OCI-LY1 (cell line): Measurements from ENCODE around the gene ZMYND19.

Experiments
- H2AFZ ChIP-seq: fragments of 200-600 bp; sonication (generic), shearing (Covaris generic); 2 replicates; pipeline ENCODE4 v1.6.0; 2014; ENCODE audit warnings: antibody characterized with exemption, mild to moderate bottlenecking, low read length
- H3F3A ChIP-seq: fragments of 200-600 bp; sonication (generic), shearing (Covaris generic); 2 replicates; pipeline ENCODE4 v1.6.0; 2014; ENCODE audit warnings: mild to moderate bottlenecking, antibody characterized with exemption, low read length, moderate library complexity; ENCODE audit not compliant: insufficient read depth
- H3K27ac ChIP-seq: fragments of 200-600 bp; sonication (generic); 2 replicates; pipeline ENCODE4 v1.5.1; 2014; ENCODE audit warnings: low read length, mixed run types, mild to moderate bottlenecking, low read depth; ENCODE audit not compliant: poor library complexity, severe bottlenecking
- H3K27me3 ChIP-seq: fragments of 200-600 bp; sonication (generic); 2 replicates; pipeline ENCODE4 v1.6.0; 2014; ENCODE audit warnings: antibody characterized with exemption, mild to moderate bottlenecking, low read length, moderate library complexity; ENCODE audit not compliant: insufficient read depth
- H3K36me3 ChIP-seq: fragments of 200-600 bp; sonication (generic); 2 replicates; pipeline ENCODE4 v1.6.1; 2014; ENCODE audit warnings: mild to moderate bottlenecking, antibody characterized with exemption, low read length, moderate library complexity, mixed read lengths; ENCODE audit not compliant: insufficient read depth
- H3K4me1 ChIP-seq: fragments of 200-600 bp; sonication (generic); 2 replicates; pipeline ENCODE4 v1.5.1; 2014; ENCODE audit warnings: mild to moderate bottlenecking, low read length, moderate library complexity; ENCODE audit not compliant: insufficient read depth, severe bottlenecking
- H3K4me2 ChIP-seq: fragments of 200-600 bp; sonication (generic), shearing (Covaris generic); 2 replicates; pipeline ENCODE4 v1.6.1; 2014; ENCODE audit warnings: low read length
- H3K4me3 ChIP-seq: fragments of 200-600 bp; sonication (generic); 2 replicates; pipeline ENCODE4 v1.5.1; 2014; ENCODE audit warnings: low read length, low read depth, mild to moderate bottlenecking, mixed read lengths; ENCODE audit not compliant: poor library complexity, severe bottlenecking
- H3K79me2 ChIP-seq: fragments of 200-600 bp; shearing (Covaris generic); 2 replicates; pipeline ENCODE4 v1.6.1; 2016; ENCODE audit warnings: mixed run types, low read length, mixed read lengths; ENCODE audit not compliant: insufficient read depth
- H3K9ac ChIP-seq: fragments of 200-600 bp; sonication (generic), shearing (Covaris generic); 2 replicates; pipeline ENCODE4 v1.6.1; 2014; ENCODE audit warnings: mild to moderate bottlenecking, low read length, mixed read lengths
- H3K9me2 ChIP-seq: fragments of 200-600 bp; sonication (generic), shearing (Covaris generic); 2 replicates; pipeline ENCODE4 v1.6.1; 2014; ENCODE audit warnings: low read depth, mild to moderate bottlenecking, low read length, mixed read lengths
- H3K9me3 ChIP-seq: fragments of 200-600 bp; shearing (Covaris generic); 2 replicates; pipeline ENCODE4 v1.6.1; 2014; ENCODE audit warnings: low read length, mixed read lengths
- H4K20me1 ChIP-seq: fragments of 200-600 bp; sonication (generic), shearing (Covaris generic); 2 replicates; pipeline ENCODE4 v1.6.0; 2016; ENCODE audit warnings: mild to moderate bottlenecking, low read length; ENCODE audit not compliant: insufficient read depth
- CTCF ChIP-seq: fragments of 200-600 bp; sonication (generic), shearing (Covaris generic); IDR thresholded peaks from 2 replicates; pipeline ENCODE4 v1.5.1; 2017; ENCODE audit warnings: mild to moderate bottlenecking, antibody characterized with exemption, low read length, moderate library complexity, mixed read lengths
- EZH2 ChIP-seq: fragments of 200-600 bp; sonication (generic), shearing (Covaris generic); IDR thresholded peaks from 2 replicates; pipeline ENCODE4 v1.8.0; 2017; ENCODE audit warnings: borderline replicate concordance, mixed run types, mild to moderate bottlenecking, antibody characterized with exemption, low read length, moderate library complexity, mixed read lengths

ZMYND19 gene

DNA sequence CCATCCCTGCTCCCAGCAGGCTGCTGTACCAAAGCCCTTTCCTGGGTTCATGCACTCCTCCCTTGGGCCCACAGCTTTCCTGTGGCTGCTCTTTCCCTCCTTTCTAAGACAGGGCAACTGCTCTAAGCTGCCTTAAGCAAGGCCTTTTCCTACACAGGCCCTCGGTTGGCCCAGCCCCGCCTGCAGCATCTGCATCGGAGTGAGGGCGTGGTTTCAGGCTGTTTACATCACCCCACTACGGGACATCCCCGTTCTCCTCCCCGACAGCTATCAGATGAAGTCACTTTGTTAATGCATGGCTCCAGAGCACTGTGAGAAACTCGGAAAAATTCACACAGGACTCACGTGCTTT is 15.0 kb downstream of the ZMYND19 start:
- Histone ChIP-seq H3K36me3 (peaks cover 41% of the 10 kb centered on the region), H3F3A (no peaks in the 10 kb centered on the region), H3K9me3 (no peaks in the 10 kb centered on the region), H3K79me2 (peaks cover 15% of the 10 kb centered on the region), H3K27me3 (no peaks in the 10 kb centered on the region), H3K9ac (no peak overlapping the region; the same call in 1 of the 2 replicates), H3K4me2 (peak overlapping the region; percentile 95; the same call in 1 of the 2 replicates), H3K9me2 (no peaks in the 10 kb centered on the region), H3K4me3 (no peak overlapping the region), H2AFZ (no peak overlapping the region), H4K20me1 (no peaks in the 10 kb centered on the region), H3K27ac (peak overlapping the region; percentile 79), H3K4me1 (peaks cover 43% of the 10 kb centered on the region)
- TF ChIP-seq EZH2 (no peak), CTCF (no peak)

DNA sequence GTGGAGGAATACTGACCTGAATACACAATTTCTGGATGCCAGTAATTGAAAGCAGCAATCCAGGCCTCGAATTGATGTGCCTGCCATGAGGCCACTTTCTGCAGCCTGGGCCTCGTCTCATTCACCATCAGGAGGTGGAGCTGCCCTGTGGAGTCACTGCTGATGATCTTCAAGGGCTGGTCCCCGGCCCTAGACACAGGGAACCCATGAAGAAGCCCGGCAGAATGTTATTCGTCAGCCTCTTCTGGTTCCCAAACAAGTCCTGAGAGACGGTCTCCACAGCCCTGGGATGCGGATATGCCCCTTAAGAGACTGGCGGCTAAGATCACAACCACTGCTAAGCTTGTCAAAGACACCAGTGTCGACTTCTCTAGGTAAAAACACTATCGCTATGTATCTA is 16.1 kb downstream of the ZMYND19 start:
- H2AFZ ChIP-seq, result no peak overlapping the region
- no peaks in the 10 kb centered on the region for H3K27me3 ChIP-seq
- peaks cover 51% of the 10 kb centered on the region for H3K36me3 ChIP-seq
- H3K4me1 ChIP-seq, result peaks cover 35% of the 10 kb centered on the region
- H3K4me3 ChIP-seq, result no peak overlapping the region
- H3K27ac ChIP-seq, result no peak overlapping the region
- no peaks in the 10 kb centered on the region for H3F3A ChIP-seq
- no peak overlapping the region for H3K9ac ChIP-seq
- H3K4me2 ChIP-seq, result no peak overlapping the region
- no peaks in the 10 kb centered on the region for H3K9me2 ChIP-seq
- no peaks in the 10 kb centered on the region for H3K9me3 ChIP-seq
- TF ChIP-seq EZH2, result no peak
- no peak for TF ChIP-seq CTCF
- peaks cover 15% of the 10 kb centered on the region for H3K79me2 ChIP-seq
- no peaks in the 10 kb centered on the region for H4K20me1 ChIP-seq

GRCh38 chr9:137570566-137570965 is 19.7 kb downstream of the ZMYND19 start:
- Histone ChIP-seq H4K20me1 (no peaks in the 10 kb centered on the region), H3K9ac (no peak overlapping the region), H3K27me3 (no peaks in the 10 kb centered on the region), H3K4me1 (peaks cover 7% of the 10 kb centered on the region), H2AFZ (no peak overlapping the region), H3K36me3 (peaks cover 56% of the 10 kb centered on the region), H3K9me2 (no peaks in the 10 kb centered on the region), H3K4me3 (no peak overlapping the region), H3K79me2 (no peaks in the 10 kb centered on the region), H3K9me3 (no peaks in the 10 kb centered on the region), H3F3A (no peaks in the 10 kb centered on the region), H3K27ac (no peak overlapping the region), H3K4me2 (no peak overlapping the region)
- TF ChIP-seq CTCF (no peak), EZH2 (no peak)
